ENCODE measurements around the gene CCNE1.

Gene CCNE1

DNA sequence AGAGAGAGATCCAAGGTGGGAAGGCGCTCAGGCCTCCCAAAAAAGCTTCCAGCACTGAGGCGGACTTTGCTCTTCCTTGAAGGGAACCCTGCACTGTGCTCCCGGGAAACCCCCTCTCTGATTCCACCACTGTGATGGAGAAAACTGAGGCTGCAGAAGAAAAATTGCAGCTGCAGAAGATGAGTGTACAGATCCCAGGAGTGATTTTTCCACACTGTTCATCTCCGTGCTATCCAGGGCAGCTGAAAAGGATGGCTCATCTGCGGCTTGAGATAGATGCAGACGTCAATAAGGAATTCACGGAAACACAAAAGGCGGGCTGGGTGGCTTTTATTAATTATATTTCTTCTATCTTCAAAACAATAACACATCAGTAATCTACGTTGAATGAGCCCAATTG is 26.2 kb downstream of the CCNE1 start:
- no peak for DNase-seq (ENCODE audit: insufficient read length, low spot score)
- TF ChIP-seq, protein P1, sequence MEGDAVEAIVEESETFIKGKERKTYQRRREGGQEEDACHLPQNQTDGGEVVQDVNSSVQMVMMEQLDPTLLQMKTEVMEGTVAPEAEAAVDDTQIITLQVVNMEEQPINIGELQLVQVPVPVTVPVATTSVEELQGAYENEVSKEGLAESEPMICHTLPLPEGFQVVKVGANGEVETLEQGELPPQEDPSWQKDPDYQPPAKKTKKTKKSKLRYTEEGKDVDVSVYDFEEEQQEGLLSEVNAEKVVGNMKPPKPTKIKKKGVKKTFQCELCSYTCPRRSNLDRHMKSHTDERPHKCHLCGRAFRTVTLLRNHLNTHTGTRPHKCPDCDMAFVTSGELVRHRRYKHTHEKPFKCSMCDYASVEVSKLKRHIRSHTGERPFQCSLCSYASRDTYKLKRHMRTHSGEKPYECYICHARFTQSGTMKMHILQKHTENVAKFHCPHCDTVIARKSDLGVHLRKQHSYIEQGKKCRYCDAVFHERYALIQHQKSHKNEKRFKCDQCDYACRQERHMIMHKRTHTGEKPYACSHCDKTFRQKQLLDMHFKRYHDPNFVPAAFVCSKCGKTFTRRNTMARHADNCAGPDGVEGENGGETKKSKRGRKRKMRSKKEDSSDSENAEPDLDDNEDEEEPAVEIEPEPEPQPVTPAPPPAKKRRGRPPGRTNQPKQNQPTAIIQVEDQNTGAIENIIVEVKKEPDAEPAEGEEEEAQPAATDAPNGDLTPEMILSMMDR (IDR thresholded peaks at IDR 0.05; ENCODE audit: insufficient read depth, missing control alignments): no peak
- no peak for FAIRE-seq

DNA sequence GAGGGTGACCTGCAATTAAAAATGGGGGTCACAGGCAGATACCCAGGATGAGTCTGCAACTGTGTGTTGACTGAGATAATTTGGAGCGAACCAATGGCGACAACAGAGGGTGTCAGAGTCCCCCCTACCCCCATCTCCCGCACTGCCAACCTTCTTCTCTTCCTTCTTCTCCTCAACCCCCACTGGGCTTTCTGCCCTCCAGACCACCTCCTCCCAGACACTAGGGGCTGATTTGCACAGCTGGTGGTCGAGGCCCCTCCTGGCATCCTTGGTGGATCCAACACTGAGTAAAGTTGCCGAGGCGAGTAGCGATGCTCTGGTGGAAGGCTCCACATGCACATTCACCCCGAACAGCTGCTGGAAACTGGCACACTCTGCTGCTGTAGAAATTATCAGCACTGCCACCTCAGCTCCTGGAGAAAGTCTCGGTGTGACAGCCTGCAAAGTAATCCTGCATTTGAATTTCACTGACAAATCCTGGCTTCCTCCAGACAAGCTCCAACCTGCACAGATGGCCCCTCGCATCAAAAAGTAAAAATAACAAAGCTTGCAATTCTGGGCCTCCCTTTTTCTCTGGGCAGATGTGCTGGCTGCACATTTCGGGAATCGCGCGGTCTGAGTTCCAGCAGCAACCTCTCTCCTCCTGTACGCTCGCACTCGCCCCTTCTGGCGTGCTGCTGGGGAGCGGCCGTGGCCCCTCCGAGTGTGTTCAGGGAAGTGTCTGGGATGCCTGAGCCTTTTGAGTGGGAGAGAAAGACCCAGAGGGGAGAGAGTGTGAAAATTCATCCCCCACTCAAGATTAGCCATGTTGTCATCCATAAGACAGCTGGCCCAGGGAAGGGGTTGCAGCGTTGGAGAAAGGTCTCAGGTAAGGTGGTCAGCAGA is 28.5 kb downstream of the CCNE1 start:
- FAIRE-seq (no peak), DNase-seq (ENCODE audit: insufficient read length, low spot score) (no peak)
- TF ChIP-seq, protein P1 (IDR thresholded peaks at IDR 0.05; ENCODE audit: insufficient read depth, missing control alignments): no peak

DNA sequence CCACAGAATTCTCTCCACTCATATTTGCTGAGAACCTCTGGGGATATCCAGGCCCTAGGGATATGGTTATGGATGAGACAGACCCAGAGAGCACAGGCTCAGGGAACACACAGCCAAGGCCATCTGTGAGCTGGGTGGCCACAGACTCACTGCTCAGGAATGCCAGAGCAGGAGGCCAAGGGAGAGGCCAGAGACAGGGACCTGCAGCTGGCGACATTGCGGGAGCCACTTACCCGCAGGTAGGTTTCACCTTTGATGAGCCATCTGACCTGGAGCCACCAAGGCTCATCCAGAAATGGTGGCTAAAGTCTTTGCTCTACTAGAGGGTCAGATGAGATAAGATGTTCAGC is 29.4 kb downstream of the CCNE1 start:
- TF ChIP-seq, protein P1 (IDR thresholded peaks at IDR 0.05; ENCODE audit: insufficient read depth, missing control alignments): no peak
- FAIRE-seq (no peak), DNase-seq (ENCODE audit: insufficient read length, low spot score) (no peak)

DNA sequence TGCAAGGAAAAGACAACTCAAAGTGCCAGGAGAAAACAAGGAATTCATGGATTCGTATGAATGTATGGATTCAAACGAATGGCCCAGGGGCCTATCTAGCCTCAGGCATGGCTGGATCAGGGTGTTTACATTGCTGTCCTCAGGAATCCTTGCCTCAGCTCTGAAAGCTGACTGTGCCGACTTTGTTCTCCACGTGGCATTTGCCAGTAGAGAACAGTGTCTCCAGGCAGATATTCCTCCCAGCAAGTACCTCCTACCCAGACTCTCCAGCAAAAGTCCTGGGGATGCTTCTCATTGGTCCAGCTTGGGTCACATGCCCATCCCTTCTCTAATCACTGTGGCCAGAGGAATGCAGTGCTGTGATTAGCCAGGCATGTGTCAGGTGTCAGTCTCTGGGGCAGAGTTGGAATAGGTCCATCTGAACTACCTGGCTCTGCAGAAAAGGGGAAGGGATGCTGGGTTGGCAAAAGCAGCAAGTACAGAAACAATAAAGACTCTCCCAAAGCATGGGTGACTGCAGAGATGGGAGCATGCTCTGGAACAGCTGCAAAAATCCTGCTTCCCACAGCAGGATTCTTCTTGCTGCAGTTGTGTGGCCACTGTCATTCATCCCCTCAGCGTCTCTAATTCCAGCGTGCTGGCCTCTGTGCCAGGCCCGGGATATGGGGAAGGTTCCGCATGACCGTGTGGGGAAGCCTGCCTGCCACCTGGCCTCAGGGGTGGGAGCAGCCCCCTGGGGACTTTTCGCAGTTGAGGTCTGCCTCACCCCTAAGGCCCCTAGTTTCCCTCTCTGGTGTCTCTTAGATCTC is 30.0 kb downstream of the CCNE1 start:
- FAIRE-seq (no peak), DNase-seq (ENCODE audit: insufficient read length, low spot score) (no peak)
- TF ChIP-seq, protein P1 (IDR thresholded peaks at IDR 0.05; ENCODE audit: insufficient read depth, missing control alignments): no peak

DNA sequence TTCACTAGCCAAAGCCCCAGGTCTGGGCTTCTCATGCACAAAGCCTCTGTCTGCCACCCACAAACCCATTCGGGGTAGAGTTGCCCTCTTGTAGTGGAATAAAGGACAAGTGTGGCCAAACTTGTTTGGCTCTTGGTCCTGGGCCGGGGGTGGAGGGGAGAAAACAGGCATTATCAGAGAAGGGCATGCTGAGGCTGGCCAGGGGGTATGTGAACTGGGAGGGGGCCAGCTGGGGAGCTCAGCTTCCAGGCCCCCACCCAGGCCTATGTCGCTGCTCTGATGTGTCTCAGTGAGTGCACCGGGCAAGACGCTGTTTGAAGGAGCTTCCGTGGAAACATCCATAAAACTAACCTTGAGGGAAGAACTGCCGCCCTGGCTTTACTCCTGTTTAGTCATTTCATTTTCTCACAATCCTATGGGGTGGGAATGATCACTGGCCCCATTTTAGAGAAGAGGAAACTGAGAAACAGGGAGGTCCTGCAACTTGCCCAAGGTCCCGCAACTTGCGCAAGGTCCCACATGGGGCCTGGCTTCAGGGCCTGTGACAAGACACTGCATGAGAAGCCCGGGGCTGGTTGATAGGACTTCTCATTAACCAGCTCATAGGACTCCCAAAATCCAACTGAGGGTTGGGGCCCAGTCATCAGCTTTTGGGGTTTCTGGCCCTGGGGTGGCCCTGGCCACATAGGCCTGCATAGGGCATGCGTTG is 30.8 kb downstream of the CCNE1 start:
- FAIRE-seq: no peak
- DNase-seq (ENCODE audit: insufficient read length, low spot score): no peak
- TF ChIP-seq, protein P1 (IDR thresholded peaks at IDR 0.05; ENCODE audit: insufficient read depth, missing control alignments): no peak

DNA sequence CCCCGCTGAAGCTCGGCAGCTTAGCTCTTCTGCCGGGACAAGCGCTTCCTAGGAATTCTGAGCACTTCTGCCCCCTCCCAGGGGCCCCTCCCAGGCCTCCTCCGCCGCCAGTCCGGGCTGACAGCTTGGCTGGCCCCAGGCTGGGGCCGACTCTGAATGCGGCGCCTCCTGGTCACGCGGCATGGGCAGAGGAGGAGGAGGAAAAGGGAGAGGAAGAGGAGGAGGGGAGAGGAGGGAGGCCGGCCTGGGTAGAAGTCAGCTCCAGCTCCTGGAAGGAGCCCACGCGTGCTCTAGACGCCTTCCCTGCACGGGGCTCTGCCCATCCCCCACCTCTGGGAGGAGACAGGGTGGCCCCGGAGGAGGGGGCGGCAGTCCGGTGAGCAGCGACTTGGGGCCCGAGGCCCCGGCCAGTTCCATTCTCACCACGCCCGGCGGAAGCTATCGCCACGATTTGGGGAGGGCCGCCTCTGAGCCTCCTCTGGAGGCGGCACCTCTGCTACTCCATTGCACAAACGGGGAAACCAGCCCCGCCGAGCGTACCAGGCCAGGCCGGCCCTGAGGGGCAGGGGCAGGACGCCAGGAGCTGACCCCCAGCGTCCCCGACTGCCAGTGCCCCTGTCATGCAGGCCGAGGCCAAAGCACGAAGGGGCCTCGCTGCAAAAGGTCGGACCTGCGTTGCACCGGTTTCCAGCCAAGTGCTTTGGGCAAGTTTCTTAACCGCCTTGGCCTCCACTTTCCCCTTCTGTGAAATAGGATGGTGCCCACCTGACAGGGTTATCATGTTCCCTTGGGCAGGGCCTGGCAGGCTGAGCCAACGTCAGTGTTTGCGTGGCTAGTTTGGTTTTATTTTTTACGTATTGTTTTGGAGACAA is 31.6 kb downstream of the CCNE1 start:
- no peak for DNase-seq (ENCODE audit: insufficient read length, low spot score)
- no peak for FAIRE-seq
- TF ChIP-seq, protein P1 (IDR thresholded peaks at IDR 0.05; ENCODE audit: insufficient read depth, missing control alignments): no peak

Measured in D721Med (cell line).